ENCODE results near the gene MYOD1. TPM values are rescaled to one million over a fixed set of nuclear protein-coding genes. Genes with fewer than 3 reads are reported as not detected.

Gene MYOD1
- total RNA-seq, 1 donor from 2014 or later = not detected

GRCh38 chr11:17746096-17746495 is 26.7 kb downstream of the MYOD1 start:
- TF ChIP-seq CTCF (IDR thresholded peaks at IDR 0.05; ENCODE audit: unreplicated experiment) = no peak

GRCh38 chr11:17747131-17747955 is 28.0 kb downstream of the MYOD1 start:
- DNase-seq (ENCODE audit: low spot score in 2 of 2, unreplicated experiment in 2 of 2) = no peak
- Mint-ChIP-seq H3K27ac (no peak overlapping the region), H3K9me3 (no peaks in the 10 kb centered on the region), H3K4me1 (no peaks in the 10 kb centered on the region), H3K27me3 (ENCODE audit: low read depth) (peaks cover 53% of the 10 kb centered on the region), H3K36me3 (no peaks in the 10 kb centered on the region), H3K4me3 (no peak overlapping the region)
- no peak for TF ChIP-seq CTCF (IDR thresholded peaks at IDR 0.05; ENCODE audit: unreplicated experiment)

More at GRCh38 chr11:17746096-17746495, 26.7 kb downstream of the MYOD1 start:
- Mint-ChIP-seq H3K27me3 (ENCODE audit: low read depth) (peaks cover 44% of the 10 kb centered on the region), H3K9me3 (no peaks in the 10 kb centered on the region), H3K4me1 (no peaks in the 10 kb centered on the region), H3K36me3 (no peaks in the 10 kb centered on the region), H3K27ac (no peak overlapping the region), H3K4me3 (no peak overlapping the region)
- DNase-seq (ENCODE audit: low spot score in 2 of 2, unreplicated experiment in 2 of 2) = no peak

- no peaks in the 10 kb centered on the region for H3K4me1 Mint-ChIP-seq
- H3K27me3 Mint-ChIP-seq (ENCODE audit: low read depth) = peaks cover 56% of the 10 kb centered on the region
- H3K36me3 Mint-ChIP-seq = no peaks in the 10 kb centered on the region
- no peak for DNase-seq (ENCODE audit: low spot score in 2 of 2, unreplicated experiment in 2 of 2)
- no peaks in the 10 kb centered on the region for H3K9me3 Mint-ChIP-seq
- no peak overlapping the region for H3K4me3 Mint-ChIP-seq
- H3K27ac Mint-ChIP-seq = no peak overlapping the region
- no peak for TF ChIP-seq CTCF (IDR thresholded peaks at IDR 0.05; ENCODE audit: unreplicated experiment)
These were observed 28.7 kb downstream of the MYOD1 start for GRCh38 chr11:17748044-17748443.

GRCh38 chr11:17748761-17749721 is 29.7 kb downstream of the MYOD1 start:
- TF ChIP-seq CTCF (IDR thresholded peaks at IDR 0.05; ENCODE audit: unreplicated experiment) = no peak
- H3K36me3 Mint-ChIP-seq = no peaks in the 10 kb centered on the region
- H3K9me3 Mint-ChIP-seq = no peaks in the 10 kb centered on the region
- no peaks in the 10 kb centered on the region for H3K4me1 Mint-ChIP-seq
- H3K27me3 Mint-ChIP-seq (ENCODE audit: low read depth) = peaks cover 59% of the 10 kb centered on the region
- no peak overlapping the region for H3K4me3 Mint-ChIP-seq
- no peak for DNase-seq (ENCODE audit: low spot score in 2 of 2, unreplicated experiment in 2 of 2)
- H3K27ac Mint-ChIP-seq = no peak overlapping the region

GRCh38 chr11:17750013-17750800 is 30.8 kb downstream of the MYOD1 start:
- no peaks in the 10 kb centered on the region for H3K9me3 Mint-ChIP-seq
- no peak for DNase-seq (ENCODE audit: low spot score in 2 of 2, unreplicated experiment in 2 of 2)
- H3K27me3 Mint-ChIP-seq (ENCODE audit: low read depth) = peaks cover 65% of the 10 kb centered on the region
- H3K36me3 Mint-ChIP-seq = no peaks in the 10 kb centered on the region
- no peak overlapping the region for H3K4me3 Mint-ChIP-seq
- no peaks in the 10 kb centered on the region for H3K4me1 Mint-ChIP-seq
- no peak overlapping the region for H3K27ac Mint-ChIP-seq
- no peak for TF ChIP-seq CTCF (IDR thresholded peaks at IDR 0.05; ENCODE audit: unreplicated experiment)
